Measurements from ENCODE around the gene BAIAP2.
"Not testable (repeated sequence)": the region's sequence is repeated elsewhere in the genome, so short reads cannot be mapped to it uniquely, and the experiment has no call there.

DNA sequence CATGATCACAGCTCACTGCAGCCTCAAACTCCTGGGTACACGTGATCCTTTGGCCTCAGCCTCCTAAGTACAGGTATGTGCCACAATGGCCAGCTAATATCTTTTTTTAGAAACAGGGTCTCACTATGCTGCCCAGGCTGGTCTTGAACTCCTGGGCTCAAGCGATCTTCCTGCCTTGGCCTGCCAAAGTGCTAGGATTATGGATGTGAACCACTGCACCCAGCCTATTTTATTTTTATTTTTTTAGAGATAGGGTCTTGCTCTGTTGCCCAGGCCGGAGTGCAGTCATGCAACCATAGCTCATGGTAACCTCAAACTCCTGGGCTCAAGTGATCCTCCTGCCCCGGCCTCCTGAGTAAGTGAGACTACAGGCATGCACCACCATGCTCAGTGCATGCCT, 17.6 kb upstream of the BAIAP2 start:
- not testable (repeated sequence) for TF ChIP-seq POLR2A, POLR2AphosphoS5 (IDR thresholded peaks at IDR 0.05)
- TF ChIP-seq, protein P1, sequence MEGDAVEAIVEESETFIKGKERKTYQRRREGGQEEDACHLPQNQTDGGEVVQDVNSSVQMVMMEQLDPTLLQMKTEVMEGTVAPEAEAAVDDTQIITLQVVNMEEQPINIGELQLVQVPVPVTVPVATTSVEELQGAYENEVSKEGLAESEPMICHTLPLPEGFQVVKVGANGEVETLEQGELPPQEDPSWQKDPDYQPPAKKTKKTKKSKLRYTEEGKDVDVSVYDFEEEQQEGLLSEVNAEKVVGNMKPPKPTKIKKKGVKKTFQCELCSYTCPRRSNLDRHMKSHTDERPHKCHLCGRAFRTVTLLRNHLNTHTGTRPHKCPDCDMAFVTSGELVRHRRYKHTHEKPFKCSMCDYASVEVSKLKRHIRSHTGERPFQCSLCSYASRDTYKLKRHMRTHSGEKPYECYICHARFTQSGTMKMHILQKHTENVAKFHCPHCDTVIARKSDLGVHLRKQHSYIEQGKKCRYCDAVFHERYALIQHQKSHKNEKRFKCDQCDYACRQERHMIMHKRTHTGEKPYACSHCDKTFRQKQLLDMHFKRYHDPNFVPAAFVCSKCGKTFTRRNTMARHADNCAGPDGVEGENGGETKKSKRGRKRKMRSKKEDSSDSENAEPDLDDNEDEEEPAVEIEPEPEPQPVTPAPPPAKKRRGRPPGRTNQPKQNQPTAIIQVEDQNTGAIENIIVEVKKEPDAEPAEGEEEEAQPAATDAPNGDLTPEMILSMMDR (IDR thresholded peaks at IDR 0.05): not testable (repeated sequence)
